NCI-H82 treated with DMSO at 0.1 percent for 48 hours (cell line): Measurements from ENCODE around the gene IL15.

Source experiments
- DNase-seq: peaks from one replicate; lab custom pipeline; 2025; ENCODE audit not compliant: unreplicated experiment; lab: John Stamatoyannopoulos, UW

The IL15 gene

GRCh38 chr4:141763374-141763773, 127.0 kb downstream of the IL15 start:
- DNase-seq = no peak

GRCh38 chr4:141768954-141769353, 132.6 kb downstream of the IL15 start:
- no peak for DNase-seq

DNA sequence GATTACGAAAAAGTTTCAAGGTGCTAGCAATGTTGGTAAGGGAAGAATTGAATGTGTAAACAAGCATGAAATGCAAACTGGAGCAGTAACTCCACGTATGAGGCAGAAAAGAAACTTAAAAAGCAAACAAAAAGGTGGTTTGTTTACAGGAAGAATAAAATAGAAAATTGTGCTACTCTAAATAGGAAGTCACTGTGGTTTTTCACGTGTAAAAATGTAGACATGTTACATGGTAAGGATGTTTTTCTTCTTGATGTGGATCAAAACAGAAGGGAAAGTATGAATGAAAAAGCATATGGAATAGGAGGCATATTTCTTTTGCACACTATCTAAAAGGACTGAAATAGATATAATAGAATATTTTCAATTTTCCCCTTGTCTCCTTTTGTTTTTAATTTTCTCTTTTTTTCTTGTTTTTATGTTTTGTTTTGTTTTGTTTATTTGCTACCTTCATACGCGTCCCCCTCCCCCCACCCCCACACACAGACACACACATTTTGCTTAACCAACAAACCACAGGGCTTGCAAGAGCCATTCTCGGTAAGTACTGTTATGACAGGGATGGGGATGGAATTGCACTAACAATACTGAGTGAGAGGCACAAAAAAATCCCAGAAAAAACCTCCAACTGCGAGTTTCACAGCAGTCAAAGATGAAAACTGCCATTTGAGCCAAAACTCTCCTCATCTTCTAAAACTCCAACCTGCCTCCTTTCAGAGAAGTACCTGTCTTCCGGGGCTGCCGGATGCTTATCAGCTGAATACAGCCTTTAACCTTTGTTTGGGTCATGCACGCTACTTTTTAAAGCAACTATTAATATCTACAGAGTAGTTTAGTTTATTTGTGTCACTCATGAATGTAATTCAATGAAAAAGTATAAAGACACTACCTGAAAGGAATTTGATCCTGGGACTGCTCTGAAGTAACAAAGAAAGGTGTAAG, 135.8 kb downstream of the IL15 start:
- DNase-seq = no peak

DNA sequence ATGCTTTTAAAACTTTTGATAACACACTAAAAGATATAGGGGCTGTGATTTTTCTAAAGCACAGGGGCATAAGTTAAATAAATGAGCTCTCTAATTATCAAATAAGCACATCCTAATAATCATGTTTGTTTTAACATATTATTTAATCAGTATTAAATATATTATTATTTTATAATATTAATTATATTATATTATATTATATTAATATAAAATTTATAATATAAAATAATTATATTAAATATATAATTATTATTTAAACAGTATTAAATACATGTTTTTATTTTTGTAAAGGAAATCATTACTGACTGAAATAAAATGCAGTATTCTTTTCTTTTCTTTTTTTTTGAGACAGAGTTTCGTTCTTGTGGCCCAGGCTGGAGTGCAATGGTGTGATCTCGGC, 136.5 kb downstream of the IL15 start:
- DNase-seq = no peak

DNA sequence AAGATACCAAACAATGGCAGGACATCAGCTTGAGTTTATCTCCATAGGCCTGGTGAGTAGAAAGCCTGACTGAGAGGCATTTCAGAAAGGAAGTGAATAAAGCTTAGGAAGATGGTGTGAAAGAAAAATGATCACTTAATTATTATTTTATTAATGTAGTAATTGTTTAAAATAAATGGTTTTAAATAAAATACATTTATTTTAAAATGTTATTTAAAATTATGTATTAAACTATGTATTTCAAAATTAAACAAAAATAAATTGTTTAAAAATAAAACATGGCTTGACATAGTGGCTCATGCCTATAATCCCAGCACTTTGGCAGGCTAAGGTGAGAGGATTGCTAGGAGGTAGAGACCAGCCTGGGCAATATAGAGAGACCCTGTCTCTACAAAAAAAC, 145.8 kb downstream of the IL15 start:
- DNase-seq = no peak
